GM12878 (cell line): ENCODE data around the gene C5. TPM values are rescaled to one million over a fixed set of nuclear protein-coding genes. Genes with fewer than 3 reads are reported as not detected.

Source experiments
- ATF7 ChIP-seq: fragments of 450-650 bp; IDR thresholded peaks from 2 replicates; pipeline ENCODE4 v1.6.1; 2016; ENCODE audit warnings: low read depth, mild to moderate bottlenecking
- BMI1 ChIP-seq: fragments of 450-650 bp; IDR thresholded peaks from 2 replicates; pipeline ENCODE4 v1.6.1; 2016; ENCODE audit warnings: mild to moderate bottlenecking, moderate library complexity, borderline replicate concordance
- DPF2 ChIP-seq: fragments of 450-650 bp; IDR thresholded peaks from 2 replicates; pipeline ENCODE4 v1.6.1; 2017; ENCODE audit warnings: mild to moderate bottlenecking
- EED ChIP-seq: sonication (generic); IDR thresholded peaks from 2 replicates; pipeline ENCODE4 v1.6.1; 2016; ENCODE audit warnings: antibody characterized with exemption, low read depth
- MYC ChIP-seq: IDR thresholded peaks from 2 replicates; pipeline ENCODE4 v1.6.1; 2011; ENCODE audit warnings: mild to moderate bottlenecking, low read length, moderate library complexity, inconsistent platforms; ENCODE audit not compliant: insufficient read depth, insufficient replicate concordance, insufficient read length, severe bottlenecking
- NFIC ChIP-seq: IDR thresholded peaks from 2 replicates; pipeline ENCODE4 v1.6.1; 2012; ENCODE audit warnings: low read depth, mild to moderate bottlenecking, inconsistent platforms, low read length, moderate library complexity
- RBBP5 ChIP-seq: fragments of 200-600 bp; sonication (generic); conservative IDR thresholded peaks from 2 replicates; pipeline ENCODE4 v1.6.1; 2016
- RUNX3 ChIP-seq: IDR thresholded peaks from 2 replicates; pipeline ENCODE4 v1.6.1; 2012; ENCODE audit warnings: low read length, inconsistent platforms
- SMARCA5 ChIP-seq: fragments of 450-650 bp; IDR thresholded peaks from 2 replicates; pipeline ENCODE4 v1.6.1; 2017; ENCODE audit warnings: mild to moderate bottlenecking
- polyA plus RNA-seq, 11 experiments: library from polyadenylated mRNA; depleted of rRNA in 4 of 11; unstranded in 6 of 11; stranded (reverse) in 5 of 11; fragments of >200 nt; fragmentation: Nextera tagmentation in 4 of 11; fragmentation: Illumina TruSeq in 1 of 11; extraction: Ambion mirVana in 4 of 11; extraction: Trizol in 1 of 11; gene quantifications; 1 replicate in 1 of 11; 2 replicates in 10 of 11; pipeline versions ENCODE4 v1.2.1 to v1.2.3, GENCODE V29; 2011 to 2016; ENCODE audit warnings: inconsistent platforms in 2 of 11, missing spikeins in 2 of 11, low read depth in 1 of 11
- total RNA-seq, 4 experiments: library from RNA; depleted of rRNA in 3 of 4; stranded (reverse); fragments of >200 nt in 3 of 4; fragmentation: Illumina TruSeq in 1 of 4; extraction: Trizol in 1 of 4; gene quantifications; 2 replicates each; pipeline versions ENCODE4 v1.2.1 to v1.2.3, GENCODE V29; 2013 to 2021
- TF ChIP-seq, protein P1 (sequence below): fragments of 450-650 bp; IDR thresholded peaks from 2 replicates; pipeline ENCODE4 v1.6.1; 2016; ENCODE audit warnings: mild to moderate bottlenecking, moderate library complexity, borderline replicate concordance
- TF ChIP-seq, protein P2 (sequence below): IDR thresholded peaks from 2 replicates; pipeline ENCODE4 v1.6.1; 2012; ENCODE audit warnings: low read depth, low read length, improper control_type of control experiment
- TF ChIP-seq, protein P3 (sequence below): fragments of 450-650 bp; formaldehyde crosslinking; IDR thresholded peaks from 2 replicates; pipeline ENCODE4 v1.5.0; 2022; ENCODE audit warnings: mild to moderate bottlenecking, missing genetic modification characterization
- TF ChIP-seq, protein P4 (sequence below): IDR thresholded peaks from 2 replicates; pipeline ENCODE4 v1.6.1; 2012; ENCODE audit warnings: low read depth, low read length, improper control_type of control experiment
- TF ChIP-seq, protein P5 (sequence below): fragments of 450-650 bp; IDR thresholded peaks from 2 replicates; pipeline ENCODE4 v1.6.1; 2014; ENCODE audit warnings: mild to moderate bottlenecking
- TF ChIP-seq, protein P6 (sequence below): fragments of 450-650 bp; IDR thresholded peaks from 2 replicates; pipeline ENCODE4 v1.6.1; 2016; ENCODE audit warnings: mild to moderate bottlenecking

The C5 gene
- total and polyA plus RNA-seq, 10 of the 15 experiments (the other 5 are each of a cell fraction or from before 2014, with no cell fraction given): 0.39 to 2.2 (median 1.2) TPM

DNA sequence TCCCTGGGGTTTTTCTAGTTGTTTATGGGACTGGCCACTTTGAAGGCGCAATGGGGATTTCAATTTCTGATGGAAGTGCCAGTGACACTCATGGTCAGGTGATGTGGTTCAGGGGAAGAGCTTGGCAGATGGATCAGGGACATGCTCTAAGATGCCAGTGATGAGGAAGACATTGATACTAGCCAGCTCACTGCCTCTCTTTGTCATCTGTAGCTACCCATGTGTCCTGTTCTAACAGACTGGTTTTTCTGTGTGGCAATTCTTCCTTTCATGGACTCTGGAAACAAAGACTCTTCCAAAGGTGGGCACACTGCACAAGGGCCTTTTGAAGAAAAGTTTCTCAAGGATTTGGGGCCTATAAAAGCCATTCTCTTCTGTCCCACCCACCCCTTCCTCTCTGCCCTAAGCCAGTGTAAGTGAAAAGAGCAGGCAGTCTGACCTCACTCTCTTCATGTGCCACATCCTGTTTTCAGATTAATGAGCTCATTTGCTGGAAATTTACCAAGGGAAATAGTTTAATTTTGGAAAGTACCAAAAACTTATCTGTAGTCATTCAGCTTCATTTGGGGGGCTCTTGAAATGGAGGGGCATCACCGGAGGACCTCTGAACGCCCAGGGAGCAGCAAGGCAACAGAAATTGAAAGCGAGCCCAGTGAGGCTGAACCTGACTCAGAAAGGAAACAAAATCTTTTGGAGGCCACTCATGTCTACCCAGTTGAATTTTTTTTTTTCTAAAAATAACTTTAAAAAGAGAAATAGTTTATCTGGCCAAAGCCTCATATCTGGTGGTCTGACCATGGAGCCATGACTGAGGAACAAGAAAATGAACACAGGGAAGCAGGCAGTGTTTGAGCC lies 118.6 kb downstream of the C5 start (continued):
- TF ChIP-seq, protein P1, sequence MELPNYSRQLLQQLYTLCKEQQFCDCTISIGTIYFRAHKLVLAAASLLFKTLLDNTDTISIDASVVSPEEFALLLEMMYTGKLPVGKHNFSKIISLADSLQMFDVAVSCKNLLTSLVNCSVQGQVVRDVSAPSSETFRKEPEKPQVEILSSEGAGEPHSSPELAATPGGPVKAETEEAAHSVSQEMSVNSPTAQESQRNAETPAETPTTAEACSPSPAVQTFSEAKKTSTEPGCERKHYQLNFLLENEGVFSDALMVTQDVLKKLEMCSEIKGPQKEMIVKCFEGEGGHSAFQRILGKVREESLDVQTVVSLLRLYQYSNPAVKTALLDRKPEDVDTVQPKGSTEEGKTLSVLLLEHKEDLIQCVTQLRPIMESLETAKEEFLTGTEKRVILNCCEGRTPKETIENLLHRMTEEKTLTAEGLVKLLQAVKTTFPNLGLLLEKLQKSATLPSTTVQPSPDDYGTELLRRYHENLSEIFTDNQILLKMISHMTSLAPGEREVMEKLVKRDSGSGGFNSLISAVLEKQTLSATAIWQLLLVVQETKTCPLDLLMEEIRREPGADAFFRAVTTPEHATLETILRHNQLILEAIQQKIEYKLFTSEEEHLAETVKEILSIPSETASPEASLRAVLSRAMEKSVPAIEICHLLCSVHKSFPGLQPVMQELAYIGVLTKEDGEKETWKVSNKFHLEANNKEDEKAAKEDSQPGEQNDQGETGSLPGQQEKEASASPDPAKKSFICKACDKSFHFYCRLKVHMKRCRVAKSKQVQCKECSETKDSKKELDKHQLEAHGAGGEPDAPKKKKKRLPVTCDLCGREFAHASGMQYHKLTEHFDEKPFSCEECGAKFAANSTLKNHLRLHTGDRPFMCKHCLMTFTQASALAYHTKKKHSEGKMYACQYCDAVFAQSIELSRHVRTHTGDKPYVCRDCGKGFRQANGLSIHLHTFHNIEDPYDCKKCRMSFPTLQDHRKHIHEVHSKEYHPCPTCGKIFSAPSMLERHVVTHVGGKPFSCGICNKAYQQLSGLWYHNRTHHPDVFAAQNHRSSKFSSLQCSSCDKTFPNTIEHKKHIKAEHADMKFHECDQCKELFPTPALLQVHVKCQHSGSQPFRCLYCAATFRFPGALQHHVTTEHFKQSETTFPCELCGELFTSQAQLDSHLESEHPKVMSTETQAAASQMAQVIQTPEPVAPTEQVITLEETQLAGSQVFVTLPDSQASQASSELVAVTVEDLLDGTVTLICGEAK: peak; percentile 42; the same call in 1 of the 2 replicates
- no peak for TF ChIP-seq RUNX3
- TF ChIP-seq, protein P2, sequence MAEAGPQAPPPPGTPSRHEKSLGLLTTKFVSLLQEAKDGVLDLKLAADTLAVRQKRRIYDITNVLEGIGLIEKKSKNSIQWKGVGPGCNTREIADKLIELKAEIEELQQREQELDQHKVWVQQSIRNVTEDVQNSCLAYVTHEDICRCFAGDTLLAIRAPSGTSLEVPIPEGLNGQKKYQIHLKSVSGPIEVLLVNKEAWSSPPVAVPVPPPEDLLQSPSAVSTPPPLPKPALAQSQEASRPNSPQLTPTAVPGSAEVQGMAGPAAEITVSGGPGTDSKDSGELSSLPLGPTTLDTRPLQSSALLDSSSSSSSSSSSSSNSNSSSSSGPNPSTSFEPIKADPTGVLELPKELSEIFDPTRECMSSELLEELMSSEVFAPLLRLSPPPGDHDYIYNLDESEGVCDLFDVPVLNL: no peak
- TF ChIP-seq EED: peak; percentile 87
- TF ChIP-seq, protein P3, sequence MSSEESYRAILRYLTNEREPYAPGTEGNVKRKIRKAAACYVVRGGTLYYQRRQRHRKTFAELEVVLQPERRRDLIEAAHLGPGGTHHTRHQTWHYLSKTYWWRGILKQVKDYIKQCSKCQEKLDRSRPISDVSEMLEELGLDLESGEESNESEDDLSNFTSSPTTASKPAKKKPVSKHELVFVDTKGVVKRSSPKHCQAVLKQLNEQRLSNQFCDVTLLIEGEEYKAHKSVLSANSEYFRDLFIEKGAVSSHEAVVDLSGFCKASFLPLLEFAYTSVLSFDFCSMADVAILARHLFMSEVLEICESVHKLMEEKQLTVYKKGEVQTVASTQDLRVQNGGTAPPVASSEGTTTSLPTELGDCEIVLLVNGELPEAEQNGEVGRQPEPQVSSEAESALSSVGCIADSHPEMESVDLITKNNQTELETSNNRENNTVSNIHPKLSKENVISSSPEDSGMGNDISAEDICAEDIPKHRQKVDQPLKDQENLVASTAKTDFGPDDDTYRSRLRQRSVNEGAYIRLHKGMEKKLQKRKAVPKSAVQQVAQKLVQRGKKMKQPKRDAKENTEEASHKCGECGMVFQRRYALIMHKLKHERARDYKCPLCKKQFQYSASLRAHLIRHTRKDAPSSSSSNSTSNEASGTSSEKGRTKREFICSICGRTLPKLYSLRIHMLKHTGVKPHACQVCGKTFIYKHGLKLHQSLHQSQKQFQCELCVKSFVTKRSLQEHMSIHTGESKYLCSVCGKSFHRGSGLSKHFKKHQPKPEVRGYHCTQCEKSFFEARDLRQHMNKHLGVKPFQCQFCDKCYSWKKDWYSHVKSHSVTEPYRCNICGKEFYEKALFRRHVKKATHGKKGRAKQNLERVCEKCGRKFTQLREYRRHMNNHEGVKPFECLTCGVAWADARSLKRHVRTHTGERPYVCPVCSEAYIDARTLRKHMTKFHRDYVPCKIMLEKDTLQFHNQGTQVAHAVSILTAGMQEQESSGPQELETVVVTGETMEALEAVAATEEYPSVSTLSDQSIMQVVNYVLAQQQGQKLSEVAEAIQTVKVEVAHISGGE (CRISPR knock-in tag): no peak
- peak; percentile 99 for TF ChIP-seq ATF7
- no peak for TF ChIP-seq SMARCA5
- TF ChIP-seq, protein P4, sequence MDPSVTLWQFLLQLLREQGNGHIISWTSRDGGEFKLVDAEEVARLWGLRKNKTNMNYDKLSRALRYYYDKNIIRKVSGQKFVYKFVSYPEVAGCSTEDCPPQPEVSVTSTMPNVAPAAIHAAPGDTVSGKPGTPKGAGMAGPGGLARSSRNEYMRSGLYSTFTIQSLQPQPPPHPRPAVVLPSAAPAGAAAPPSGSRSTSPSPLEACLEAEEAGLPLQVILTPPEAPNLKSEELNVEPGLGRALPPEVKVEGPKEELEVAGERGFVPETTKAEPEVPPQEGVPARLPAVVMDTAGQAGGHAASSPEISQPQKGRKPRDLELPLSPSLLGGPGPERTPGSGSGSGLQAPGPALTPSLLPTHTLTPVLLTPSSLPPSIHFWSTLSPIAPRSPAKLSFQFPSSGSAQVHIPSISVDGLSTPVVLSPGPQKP: no peak
- no peak for TF ChIP-seq RBBP5
- TF ChIP-seq DPF2: peak; percentile 91
- TF ChIP-seq NFIC: no peak
- TF ChIP-seq, protein P5, sequence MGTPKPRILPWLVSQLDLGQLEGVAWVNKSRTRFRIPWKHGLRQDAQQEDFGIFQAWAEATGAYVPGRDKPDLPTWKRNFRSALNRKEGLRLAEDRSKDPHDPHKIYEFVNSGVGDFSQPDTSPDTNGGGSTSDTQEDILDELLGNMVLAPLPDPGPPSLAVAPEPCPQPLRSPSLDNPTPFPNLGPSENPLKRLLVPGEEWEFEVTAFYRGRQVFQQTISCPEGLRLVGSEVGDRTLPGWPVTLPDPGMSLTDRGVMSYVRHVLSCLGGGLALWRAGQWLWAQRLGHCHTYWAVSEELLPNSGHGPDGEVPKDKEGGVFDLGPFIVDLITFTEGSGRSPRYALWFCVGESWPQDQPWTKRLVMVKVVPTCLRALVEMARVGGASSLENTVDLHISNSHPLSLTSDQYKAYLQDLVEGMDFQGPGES: no peak
- peak; percentile 67 for TF ChIP-seq BMI1
- TF ChIP-seq MYC: no peak
- TF ChIP-seq, protein P6, sequence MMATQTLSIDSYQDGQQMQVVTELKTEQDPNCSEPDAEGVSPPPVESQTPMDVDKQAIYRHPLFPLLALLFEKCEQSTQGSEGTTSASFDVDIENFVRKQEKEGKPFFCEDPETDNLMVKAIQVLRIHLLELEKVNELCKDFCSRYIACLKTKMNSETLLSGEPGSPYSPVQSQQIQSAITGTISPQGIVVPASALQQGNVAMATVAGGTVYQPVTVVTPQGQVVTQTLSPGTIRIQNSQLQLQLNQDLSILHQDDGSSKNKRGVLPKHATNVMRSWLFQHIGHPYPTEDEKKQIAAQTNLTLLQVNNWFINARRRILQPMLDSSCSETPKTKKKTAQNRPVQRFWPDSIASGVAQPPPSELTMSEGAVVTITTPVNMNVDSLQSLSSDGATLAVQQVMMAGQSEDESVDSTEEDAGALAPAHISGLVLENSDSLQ: peak; percentile 17; the same call in 1 of the 2 replicates
